ENCODE measurements around the gene AGER. TPM values are rescaled to one million over a fixed set of nuclear protein-coding genes. Genes with fewer than 3 reads are reported as not detected.
"Not testable (repeated sequence)": the region's sequence is repeated elsewhere in the genome, so short reads cannot be mapped to it uniquely, and the experiment has no call there.

AGER gene
- total and polyA plus RNA-seq, 2 donors, result 1.5 to 7.6 TPM

DNA sequence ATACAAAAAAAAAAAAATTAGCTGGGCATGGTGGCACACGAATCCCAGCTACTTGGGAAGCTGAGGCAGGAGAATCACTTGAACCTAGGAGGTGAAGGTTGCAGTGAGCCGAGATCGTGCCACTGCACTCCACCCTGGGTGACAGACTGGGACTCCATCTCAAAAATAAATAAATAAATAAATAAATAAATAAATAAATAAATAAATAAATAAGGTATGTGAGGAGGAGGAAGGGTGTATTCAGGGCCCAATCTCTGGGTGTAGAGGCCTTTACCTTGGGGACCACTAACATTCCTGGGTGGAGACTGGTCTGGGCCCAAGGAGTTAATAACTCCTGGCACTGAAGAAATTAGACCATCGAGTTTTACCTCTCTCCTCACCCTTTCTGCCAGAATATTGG lies 27.4 kb upstream of the AGER start:
- WGBS, result 85% methylated on average over 4 of the region's 4 CpGs
- H3K36me3 ChIP-seq (ENCODE audit: insufficient read depth), result not testable (repeated sequence)

DNA sequence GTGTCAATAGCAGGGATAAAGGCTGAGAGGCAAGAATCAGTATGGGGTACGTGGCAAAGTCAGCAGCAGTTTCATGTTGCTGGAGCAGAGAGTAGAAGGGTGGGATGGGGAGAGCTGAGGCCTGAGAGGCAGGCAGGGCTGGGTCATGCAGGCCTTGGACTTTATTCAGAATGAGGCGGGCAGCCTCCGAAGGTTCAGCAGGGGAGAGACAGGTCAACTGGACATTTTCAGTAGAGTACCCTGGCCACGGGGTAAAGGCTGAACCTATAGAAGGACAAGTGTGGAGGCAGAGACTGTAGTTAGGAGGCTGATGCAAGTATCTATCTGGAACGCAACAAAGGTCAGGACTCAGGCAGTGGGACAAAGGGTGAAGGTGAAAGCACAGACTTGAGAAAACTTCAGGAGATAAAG lies 26.1 kb upstream of the AGER start:
- Histone ChIP-seq H3K4me3 (ENCODE audit: low read depth, low read length) (no peak overlapping the region), H3K36me3 (ENCODE audit: insufficient read depth) (no peaks in the 10 kb centered on the region), H3K27ac (ENCODE audit: low read depth) (no peak overlapping the region), H3K4me1 (ENCODE audit: insufficient read depth) (no peaks in the 10 kb centered on the region)
- 85% methylated on average over 5 of the region's 5 CpGs for WGBS
- DNase-seq (ENCODE audit: extremely low spot score), result no peak

More for the DNA sequence above, 27.4 kb upstream of the AGER start:
- DNase-seq (ENCODE audit: extremely low spot score); H3K4me1 ChIP-seq (ENCODE audit: insufficient read depth); H3K4me3 ChIP-seq (ENCODE audit: low read depth, low read length); H3K27ac ChIP-seq (ENCODE audit: low read depth): not testable (repeated sequence)

DNA sequence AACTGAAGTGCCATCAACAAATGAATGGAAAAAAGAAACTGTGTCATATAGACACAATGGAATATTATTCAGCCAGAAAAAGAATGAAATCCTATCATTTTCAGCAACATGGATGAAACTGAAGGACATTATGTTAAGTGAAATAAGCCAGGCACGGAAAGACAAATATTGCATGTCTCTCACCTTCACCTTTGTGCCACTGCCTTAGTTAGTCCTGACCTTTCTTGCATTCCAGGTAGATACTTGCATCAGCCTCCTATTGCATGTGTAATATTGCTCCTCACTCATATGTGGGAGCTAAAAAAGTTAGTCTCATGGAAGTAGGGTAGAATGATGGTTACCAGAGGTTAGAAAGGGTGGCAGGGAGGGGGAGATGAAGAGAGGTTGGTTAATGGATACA lies 24.9 kb upstream of the AGER start:
- H3K36me3 ChIP-seq (ENCODE audit: insufficient read depth), result no peaks in the 10 kb centered on the region
- H3K4me1 ChIP-seq (ENCODE audit: insufficient read depth), result no peaks in the 10 kb centered on the region
- no peak overlapping the region for H3K4me3 ChIP-seq (ENCODE audit: low read depth, low read length)
- H3K27ac ChIP-seq (ENCODE audit: low read depth), result no peak overlapping the region
- WGBS, result 83% methylated on average over 1 of the region's 1 CpG
- no peak for DNase-seq (ENCODE audit: extremely low spot score)

DNA sequence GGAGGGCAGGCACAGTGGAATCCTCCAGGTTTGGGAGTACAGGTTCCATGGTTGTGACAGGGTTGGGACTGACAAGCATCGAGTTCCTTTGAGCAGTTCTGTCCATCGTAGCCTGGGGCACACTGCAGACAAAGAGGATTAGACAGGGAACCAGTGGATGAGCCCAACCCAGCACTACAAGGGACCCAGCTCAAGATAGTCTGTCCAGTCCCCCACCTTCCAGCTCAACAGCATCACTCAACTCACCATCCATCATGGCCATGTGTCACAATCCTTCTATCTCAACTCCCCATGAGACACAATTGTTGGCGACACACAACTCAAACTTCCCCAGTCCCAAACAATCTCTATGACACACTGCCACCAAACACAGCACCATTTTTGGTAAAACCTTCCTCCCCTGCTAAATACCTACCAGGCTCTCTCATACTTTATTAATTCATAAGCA lies 20.2 kb upstream of the AGER start:
- H3K4me1 ChIP-seq (ENCODE audit: insufficient read depth), result no peaks in the 10 kb centered on the region
- DNase-seq (ENCODE audit: extremely low spot score), result no peak
- 87% methylated on average over 3 of the region's 3 CpGs for WGBS
- H3K27ac ChIP-seq (ENCODE audit: low read depth), result no peak overlapping the region
- H3K4me3 ChIP-seq (ENCODE audit: low read depth, low read length), result no peak overlapping the region
- no peaks in the 10 kb centered on the region for H3K36me3 ChIP-seq (ENCODE audit: insufficient read depth)

DNA sequence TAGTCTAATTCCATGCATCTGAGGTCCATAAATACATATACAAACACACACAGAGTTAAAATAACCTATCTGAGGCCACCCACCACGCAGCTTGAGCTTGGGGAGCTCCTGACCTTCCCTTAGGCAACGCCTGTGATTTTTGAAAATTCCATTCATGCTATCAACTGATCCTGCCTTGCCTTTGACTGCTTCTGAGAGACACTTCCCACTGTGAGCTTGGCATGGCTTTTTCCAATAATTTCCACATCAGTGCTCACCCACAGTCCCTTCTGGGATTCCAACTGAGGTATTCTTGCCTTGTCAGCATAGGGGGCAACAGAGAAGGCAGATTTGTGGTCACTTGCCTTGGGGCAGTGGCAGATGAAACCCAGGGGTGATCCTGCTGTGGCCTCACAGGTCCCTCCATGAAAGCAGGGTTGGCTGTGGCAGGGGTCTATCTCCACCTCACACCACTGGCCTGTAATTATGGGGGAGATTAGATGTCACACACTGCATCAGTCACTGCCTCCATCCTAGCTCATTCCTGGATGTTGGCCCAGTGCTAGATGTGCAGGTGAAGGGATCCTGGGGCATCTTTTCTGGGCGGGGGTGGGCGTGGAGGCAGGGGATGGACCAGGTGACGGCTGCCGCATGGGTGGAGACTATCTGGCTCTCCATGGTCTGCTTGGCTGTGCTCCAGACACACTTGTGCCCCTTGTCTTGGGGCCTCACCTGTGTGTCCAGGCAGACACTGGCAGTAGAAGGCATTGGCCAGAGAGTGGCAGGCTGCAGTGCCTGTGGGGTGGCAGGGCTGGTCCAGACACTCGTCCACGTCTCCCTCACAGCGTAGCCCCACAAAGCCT lies 19.6 kb upstream of the AGER start:
- H3K36me3 ChIP-seq (ENCODE audit: insufficient read depth), result no peaks in the 10 kb centered on the region
- DNase-seq (ENCODE audit: extremely low spot score), result no peak
- no peaks in the 10 kb centered on the region for H3K4me1 ChIP-seq (ENCODE audit: insufficient read depth)
- WGBS, result 78% methylated on average over 9 of the region's 9 CpGs
- no peak overlapping the region for H3K4me3 ChIP-seq (ENCODE audit: low read depth, low read length)
- H3K27ac ChIP-seq (ENCODE audit: low read depth), result no peak overlapping the region

DNA sequence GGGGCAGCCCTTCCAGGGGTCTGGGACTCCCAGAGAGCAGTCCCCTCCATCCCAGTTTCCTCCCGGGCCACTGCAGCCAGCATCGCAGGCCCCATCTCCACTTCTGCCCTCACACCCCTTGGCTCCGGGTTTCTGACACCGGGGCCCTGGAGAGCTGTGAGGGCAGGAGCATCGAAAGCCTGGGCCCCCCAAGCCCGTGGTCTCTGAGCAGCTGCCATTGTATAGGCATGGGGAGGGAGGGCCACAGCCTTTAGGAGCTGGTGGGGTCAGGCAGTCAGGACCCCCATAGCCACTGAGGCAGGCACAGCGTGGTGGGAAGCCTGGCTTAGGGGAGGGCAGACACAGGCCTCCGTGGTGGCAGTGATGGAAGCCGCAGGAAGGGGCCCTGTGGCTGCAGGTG lies 18.1 kb upstream of the AGER start:
- Histone ChIP-seq H3K27ac (ENCODE audit: low read depth) (no peak overlapping the region), H3K4me3 (ENCODE audit: low read depth, low read length) (no peak overlapping the region), H3K4me1 (ENCODE audit: insufficient read depth) (no peaks in the 10 kb centered on the region), H3K36me3 (ENCODE audit: insufficient read depth) (no peaks in the 10 kb centered on the region)
- no peak for DNase-seq (ENCODE audit: extremely low spot score)
- 83% methylated on average over 9 of the region's 9 CpGs for WGBS

DNA sequence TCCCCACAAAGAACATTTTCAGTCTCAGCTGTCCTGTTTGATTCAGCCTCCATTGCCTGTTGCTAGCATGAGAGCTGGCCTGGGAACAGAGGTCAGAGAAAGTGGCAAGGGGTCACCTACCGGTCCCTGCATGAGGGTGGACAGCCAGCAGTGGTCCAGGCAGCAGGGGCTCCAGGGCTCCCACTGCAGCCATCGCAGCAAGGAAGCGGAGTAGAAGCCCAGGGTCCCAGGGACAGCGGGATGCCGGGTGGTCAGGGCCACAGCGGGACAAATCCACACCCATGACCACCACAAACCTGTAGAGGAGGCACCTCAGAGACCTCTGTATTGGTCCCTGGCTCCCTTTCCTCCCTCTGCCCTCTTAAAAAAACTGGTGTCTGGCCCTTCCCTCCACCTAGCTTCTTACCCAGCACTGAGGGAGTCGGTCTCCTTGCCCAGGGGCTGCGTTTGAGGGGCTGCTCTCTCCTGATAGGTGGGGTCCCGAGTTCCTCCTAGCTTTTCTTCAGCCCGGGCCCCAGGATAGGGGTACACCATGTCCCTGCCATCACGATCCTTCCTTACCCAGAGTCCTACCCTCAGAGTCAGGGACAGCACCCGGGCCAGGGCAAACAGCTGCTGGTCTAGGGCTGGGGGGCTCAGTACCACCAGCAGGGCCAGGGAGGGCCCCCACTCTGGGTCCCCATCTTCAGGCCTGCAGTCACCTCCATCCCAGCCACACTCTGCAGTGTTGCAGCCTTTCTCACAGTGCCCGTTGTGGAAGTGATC lies 16.8 kb upstream of the AGER start:
- Histone ChIP-seq H3K27ac (ENCODE audit: low read depth) (no peak overlapping the region), H3K4me3 (ENCODE audit: low read depth, low read length) (no peak overlapping the region), H3K36me3 (ENCODE audit: insufficient read depth) (no peaks in the 10 kb centered on the region), H3K4me1 (ENCODE audit: insufficient read depth) (no peaks in the 10 kb centered on the region)
- no peak for DNase-seq (ENCODE audit: extremely low spot score)
- WGBS, result 89% methylated on average over 13 of the region's 13 CpGs

DNA sequence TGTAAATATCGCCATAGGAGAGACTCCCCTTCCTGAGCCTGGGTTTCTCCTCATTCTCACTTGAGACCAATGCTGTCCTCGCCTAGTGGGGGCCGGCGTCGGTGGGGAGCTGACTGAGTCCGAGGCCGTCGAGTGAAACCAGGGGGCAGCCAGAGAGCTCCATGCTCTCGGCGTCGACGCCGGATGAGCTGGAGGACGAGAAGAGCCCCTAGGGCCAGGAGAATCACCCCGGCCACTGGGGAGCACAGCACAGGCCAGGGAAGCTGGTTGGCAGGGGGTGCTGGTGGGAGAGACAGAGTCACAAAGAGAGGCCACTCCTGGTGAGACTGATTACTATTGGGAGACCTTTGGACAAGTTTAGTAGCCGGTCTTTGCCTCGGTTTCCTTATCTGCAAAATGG lies 14.8 kb upstream of the AGER start:
- no peak overlapping the region for H3K4me3 ChIP-seq (ENCODE audit: low read depth, low read length)
- no peaks in the 10 kb centered on the region for H3K36me3 ChIP-seq (ENCODE audit: insufficient read depth)
- H3K4me1 ChIP-seq (ENCODE audit: insufficient read depth), result no peaks in the 10 kb centered on the region
- WGBS, result 84% methylated on average over 17 of the region's 17 CpGs
- no peak overlapping the region for H3K27ac ChIP-seq (ENCODE audit: low read depth)
- no peak for DNase-seq (ENCODE audit: extremely low spot score)

DNA sequence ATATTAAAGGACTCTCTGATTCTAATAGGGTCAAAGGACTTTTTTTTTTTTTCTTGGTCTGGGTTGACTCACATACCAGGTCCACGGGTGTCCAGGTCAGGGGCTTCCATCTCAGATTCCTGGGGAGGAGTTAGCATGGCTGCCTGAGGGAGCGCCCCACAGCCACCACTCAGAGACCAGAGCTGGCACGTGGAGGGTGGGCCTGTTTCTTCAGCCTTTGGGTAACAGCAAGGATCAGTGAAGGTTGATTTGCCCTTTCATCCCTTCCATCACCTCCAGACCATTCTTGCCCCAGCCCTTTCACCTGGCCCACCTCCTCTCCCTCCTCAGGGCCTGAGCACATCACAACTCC lies 14.3 kb upstream of the AGER start:
- Histone ChIP-seq H3K27ac (ENCODE audit: low read depth) (no peak overlapping the region), H3K4me1 (ENCODE audit: insufficient read depth) (no peaks in the 10 kb centered on the region), H3K36me3 (ENCODE audit: insufficient read depth) (no peaks in the 10 kb centered on the region), H3K4me3 (ENCODE audit: low read depth, low read length) (no peak overlapping the region)
- DNase-seq (ENCODE audit: extremely low spot score), result no peak
- WGBS, result 75% methylated on average over 3 of the region's 3 CpGs

DNA sequence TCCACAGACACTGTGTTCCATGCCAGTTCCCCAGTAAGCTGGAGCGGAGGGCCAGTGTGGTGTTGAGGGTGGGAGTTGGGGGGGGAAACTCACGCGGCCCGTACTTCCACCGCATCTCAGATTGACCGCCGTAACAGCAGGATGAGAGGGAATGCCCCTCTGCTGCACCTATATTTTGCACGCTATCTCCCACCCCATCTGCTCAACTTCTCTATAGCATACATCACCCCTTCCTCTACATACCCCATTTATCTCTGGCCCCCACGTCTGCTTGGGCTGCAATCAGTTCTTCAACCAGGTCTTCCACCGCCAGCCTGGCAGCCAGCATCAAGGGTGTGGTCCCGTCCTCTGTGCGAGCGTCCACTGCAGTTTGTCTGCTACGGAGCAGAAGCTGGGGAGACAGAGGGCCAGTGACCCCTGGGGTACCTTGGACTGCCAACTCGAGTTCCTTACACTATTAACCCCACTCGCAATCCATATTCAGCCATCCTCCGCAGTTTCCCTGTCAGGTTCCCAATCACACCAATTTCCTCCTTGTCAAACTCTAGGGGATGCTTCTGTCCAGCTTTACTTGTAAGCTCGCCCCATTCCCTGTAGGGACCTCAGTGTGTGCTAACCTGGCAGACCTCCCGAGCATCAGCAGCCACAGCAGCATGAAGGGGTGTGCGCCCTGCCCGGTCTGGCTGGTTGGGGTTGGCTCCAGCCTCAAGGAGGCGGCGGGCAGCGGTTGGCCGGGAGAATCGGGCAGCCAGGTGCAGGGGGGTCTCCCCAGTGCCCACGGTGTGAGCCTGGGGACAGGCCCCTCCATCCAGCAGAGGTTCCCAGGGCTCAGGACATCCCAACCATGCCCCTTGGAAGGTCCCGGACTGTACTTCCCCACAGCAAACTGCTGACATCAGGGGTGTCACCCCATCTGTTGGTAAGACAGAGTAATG lies 12.9 kb upstream of the AGER start:
- H3K27ac ChIP-seq (ENCODE audit: low read depth), result peak overlapping the region; percentile 97
- H3K4me3 ChIP-seq (ENCODE audit: low read depth, low read length), result peak overlapping the region; percentile 41
- no peaks in the 10 kb centered on the region for H3K36me3 ChIP-seq (ENCODE audit: insufficient read depth)
- no peaks in the 10 kb centered on the region for H3K4me1 ChIP-seq (ENCODE audit: insufficient read depth)
- DNase-seq (ENCODE audit: extremely low spot score), result no peak
- 20% methylated on average over 28 of the region's 28 CpGs for WGBS

DNA sequence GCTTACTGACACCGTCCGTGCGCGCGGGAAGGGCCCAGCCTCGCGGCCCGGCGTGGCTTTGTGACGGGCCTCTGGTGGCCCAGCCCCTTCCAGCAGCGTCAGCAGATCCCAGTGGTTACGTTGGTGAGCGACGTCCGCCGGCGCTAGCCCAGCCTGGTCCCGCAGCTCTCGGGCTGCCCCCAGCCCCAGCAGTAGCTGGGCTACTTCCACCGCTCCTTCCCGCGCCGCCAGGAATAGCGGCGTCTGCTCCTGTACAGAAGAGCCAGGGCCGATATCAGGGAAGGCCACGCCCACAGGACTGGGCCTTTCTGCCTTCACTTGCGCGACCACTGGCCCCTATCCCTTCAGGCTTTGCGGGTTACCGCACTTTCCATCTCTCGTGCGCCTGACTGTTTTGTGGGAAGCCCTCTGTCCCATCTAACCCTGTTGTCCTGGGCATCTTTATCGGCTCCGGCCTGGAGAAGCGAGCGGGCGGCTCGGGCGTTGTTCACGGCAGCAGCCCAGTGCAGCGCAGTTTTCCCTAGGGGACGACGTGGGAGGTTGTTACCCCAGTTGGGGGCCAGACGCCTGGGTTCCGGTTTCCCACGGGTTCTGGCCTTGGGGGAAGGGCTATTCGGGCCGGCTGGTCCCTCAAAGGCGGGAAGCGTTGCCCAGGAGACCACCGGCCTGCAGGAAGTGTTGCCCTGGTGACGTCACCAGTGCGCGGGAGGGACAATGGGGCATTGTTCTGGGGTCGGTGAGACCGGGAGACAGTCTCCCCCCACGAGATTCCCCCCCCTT lies 12.0 kb upstream of the AGER start:
- no peaks in the 10 kb centered on the region for H3K36me3 ChIP-seq (ENCODE audit: insufficient read depth)
- peak overlapping the region; percentile 97 for H3K27ac ChIP-seq (ENCODE audit: low read depth)
- under 1% methylated on average over 58 of the region's 58 CpGs for WGBS
- peak; percentile 87 for DNase-seq (ENCODE audit: extremely low spot score)
- H3K4me1 ChIP-seq (ENCODE audit: insufficient read depth), result no peaks in the 10 kb centered on the region
- peak overlapping the region; percentile 41 for H3K4me3 ChIP-seq (ENCODE audit: low read depth, low read length)

DNA sequence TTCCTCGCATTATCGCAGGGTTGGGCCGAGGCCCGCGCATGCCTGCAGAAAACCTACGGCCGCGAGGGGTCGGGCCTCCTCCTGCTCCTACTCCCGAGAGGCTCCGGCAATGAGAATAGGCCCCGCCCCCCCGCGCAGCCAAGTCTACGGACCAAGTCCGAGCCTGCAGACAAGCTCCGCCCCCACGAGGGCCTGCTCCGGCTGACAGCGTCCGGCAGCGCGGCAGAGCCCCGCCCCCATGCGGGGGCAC lies 11.5 kb upstream of the AGER start:
- Histone ChIP-seq H3K4me1 (ENCODE audit: insufficient read depth) (no peaks in the 10 kb centered on the region), H3K36me3 (ENCODE audit: insufficient read depth) (no peaks in the 10 kb centered on the region), H3K27ac (ENCODE audit: low read depth) (no peak overlapping the region), H3K4me3 (ENCODE audit: low read depth, low read length) (peak overlapping the region; percentile 41)
- WGBS, result under 1% methylated on average over 25 of the region's 25 CpGs
- peak; percentile 99 for DNase-seq (ENCODE audit: extremely low spot score)
